Heart left ventricle (tissue), 16 donors: ENCODE measurements around the gene LMTK2. TPM values are rescaled to one million over a fixed set of nuclear protein-coding genes. Genes with fewer than 3 reads are reported as not detected.
A peak's percentile ranks its signal among the peaks of the same experiment; 100 is the strongest.

Source experiments
- ATAC-seq, 4 donors: fragments of 200-7000 bp; cut with Tn5 transposase; one replicate each; pipeline ENCODE4 v1.9.1; 2020 to 2022; ENCODE audit warnings: moderate library complexity in 4 of 4, mild to moderate bottlenecking in 3 of 4, moderate number of reproducible peaks in 1 of 4
- DNase-seq, 5 donors: peaks; one replicate each; pipeline ENCODE4 v3.0.0-alpha.2; 2020
- H3K27ac ChIP-seq, 12 donors: fragments of 200-600 bp; sonication (generic) in 4 of 12; one replicate each; pipeline versions ENCODE4 v1.5.0 to v1.8.0; 2016 to 2022; ENCODE audit warnings: mild to moderate bottlenecking in 2 of 12
- H3K27me3 ChIP-seq, 9 donors: fragments of 200-600 bp; sonication (generic) in 2 of 9; one replicate each; pipeline versions ENCODE4 v1.5.1 to v1.8.0; 2016 to 2022; ENCODE audit warnings: mild to moderate bottlenecking in 3 of 9
- H3K36me3 ChIP-seq, 9 donors: fragments of 200-600 bp; sonication (generic) in 2 of 9; one replicate each; pipeline versions ENCODE4 v1.5.0 to v1.8.0; 2018 to 2022; ENCODE audit warnings: mild to moderate bottlenecking in 2 of 9
- H3K4me1 ChIP-seq, 12 donors: fragments of 200-600 bp; sonication (generic) in 4 of 12; one replicate each; pipeline versions ENCODE4 v1.5.0 to v1.8.0; 2016 to 2022; ENCODE audit warnings: mild to moderate bottlenecking in 3 of 12
- H3K4me3 ChIP-seq, 12 donors: fragments of 200-600 bp; sonication (generic) in 4 of 12; one replicate each; pipeline versions ENCODE4 v1.5.0 to v1.8.0; 2017 to 2022; ENCODE audit warnings: mild to moderate bottlenecking in 9 of 12, moderate library complexity in 4 of 12
- H3K9me3 ChIP-seq, 12 donors: fragments of 200-600 bp; sonication (generic) in 4 of 12; one replicate each; pipeline versions ENCODE4 v1.5.0 to v1.8.0; 2016 to 2022; ENCODE audit warnings: mild to moderate bottlenecking in 1 of 12
- CTCF ChIP-seq, 12 donors: fragments of 200-600 bp; sonication (generic) in 4 of 12; IDR thresholded peaks; one replicate each; pipeline versions ENCODE4 v1.5.0 to v1.8.0; 2018 to 2022; ENCODE audit warnings: antibody characterized with exemption in 12 of 12, mild to moderate bottlenecking in 5 of 12
- POLR2A ChIP-seq, 2 donors: fragments of 450-650 bp; IDR thresholded peaks; one replicate each; pipeline ENCODE4 v1.6.1; 2017; ENCODE audit warnings: antibody characterized with exemption in 2 of 2, mild to moderate bottlenecking in 2 of 2, moderate library complexity in 2 of 2
- whole genome bisulfite sequencing, 4 donors: extraction: QIAGEN DNeasy Blood & Tissue Kit in 2 of 4; methylation state at CpG; one replicate each; pipeline versions ENCODE4 v1.1.5 to v1.1.7; 2013 to 2018; 5-methylcytosine and 5-hydroxymethylcytosine counted together
- intact Hi-C, 10 donors: fragments of 100-400 bp; cut with DNase I; formaldehyde crosslinking; loops; one replicate each; pipeline versions ENCODE4 v1.11.1 to v1.14.2; 2022
- polyA plus RNA-seq, 2 donors: library from polyadenylated mRNA; stranded (reverse); fragments of 200-250 nt; gene quantifications; one replicate each; pipeline ENCODE4 v1.2.3, GENCODE V29; 2013
- total RNA-seq, 9 donors: library from RNA; depleted of rRNA in 2 of 9; stranded (reverse); fragments of >200 nt in 2 of 9; fragmentation: NEBNext Ultra II Directional in 3 of 9; extraction: Animal tissue kit (Norgen Biotek cat#: 25700) in 3 of 9; gene quantifications; one replicate each; pipeline versions ENCODE4 v1.1.0 to v1.2.4, GENCODE V29; 2016 to 2023
- donor health status: ischemic (EF 13 %, LVEDD 7.1; RV severe dilation, severe dysfunction).
- donor health status: healthy with polysubstance abuse.
- donor health status: DM: no; HTN: yes; CAD: no.
- donor health status: DM: no; HTN: no; CAD: no.
- donor health status: ischemic (EF 25% LVEDD 6.9; RV normal size, moderate dysfunction).
- donor health status: ischemic (EF 25% LVEDD 5.7; RV mildly dilated, moderate dysfunction).
- donor health status: healthy.
- donor health status: DM: yes; HTN: yes; CAD: no.
- donor health status: ischemic (EF 35%, LVEDD 5.7; RV mildly dilated, moderate dysfunction).
- donor health status: nonischemic (EF 11% LVEDD 7.7; RV severe dilation, severe dysfunction).
- donor health status: DM: yes; HTN: yes; CAD: no.
- donor health status: PGD.
- donor health status: ischemic (EF 29% LVEDD 5.4; RV normal size, mild dysfunction).
- donor health status: nonischemic (EF 23%, LVEDD 6.1; RV moderate dilation, normal function).

The LMTK2 gene
- total and polyA plus RNA-seq, 11 donors, result 6.3 to 58.3 (median 27.3) TPM

- H3K27me3 ChIP-seq, result no peaks in the 10 kb centered on the region
- H3K27ac ChIP-seq, result no peak overlapping the region
- no peaks in the 10 kb centered on the region for H3K4me1 ChIP-seq
- TF ChIP-seq CTCF (IDR thresholded peaks at IDR 0.05) (no peak), POLR2A (IDR thresholded peaks at IDR 0.05) (no peak)
- no peak overlapping the region for H3K4me3 ChIP-seq
- intact Hi-C loops, result no loop called here
- no peak for ATAC-seq
- H3K36me3 ChIP-seq, result peaks cover 0 to 87% (median 60%) of the 10 kb centered on the region in 9 donors
- DNase-seq, result no peak
- 90 to 95% (median 93%) methylated on average over 15 to 25 of the region's 25 CpGs for WGBS, 4 donors
- no peaks in the 10 kb centered on the region for H3K9me3 ChIP-seq
Measured at GRCh38 chr7:98236355-98237185, 129.9 kb downstream of the LMTK2 start.

DNA sequence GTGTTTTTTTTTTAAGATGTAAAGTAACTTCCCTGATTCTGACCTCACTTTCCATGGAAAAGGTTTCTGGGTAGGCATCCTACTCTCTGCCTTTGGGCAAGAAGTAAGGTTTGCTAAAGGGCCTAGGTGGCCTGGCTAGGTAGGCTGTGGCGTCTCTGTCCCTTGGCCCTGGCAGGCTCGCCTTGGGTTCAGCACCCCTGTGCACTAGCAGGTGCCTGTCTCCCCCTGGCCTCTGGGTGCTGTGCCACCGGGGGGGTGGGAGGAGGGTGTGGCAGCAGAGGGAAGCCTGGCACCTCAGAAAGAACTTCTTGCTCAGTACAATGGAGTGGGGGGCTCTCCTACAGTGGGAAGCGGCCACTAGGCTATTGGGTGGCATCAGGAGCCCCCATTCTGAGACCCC lies 131.4 kb downstream of the LMTK2 start:
- intact Hi-C loops, result no loop called here
- 93 to 100% (median 95%) methylated on average over 2 to 4 of the region's 4 CpGs for WGBS, 4 donors
- peaks cover 0 to 80% (median 54%) of the 10 kb centered on the region in 9 donors for H3K36me3 ChIP-seq

DNA sequence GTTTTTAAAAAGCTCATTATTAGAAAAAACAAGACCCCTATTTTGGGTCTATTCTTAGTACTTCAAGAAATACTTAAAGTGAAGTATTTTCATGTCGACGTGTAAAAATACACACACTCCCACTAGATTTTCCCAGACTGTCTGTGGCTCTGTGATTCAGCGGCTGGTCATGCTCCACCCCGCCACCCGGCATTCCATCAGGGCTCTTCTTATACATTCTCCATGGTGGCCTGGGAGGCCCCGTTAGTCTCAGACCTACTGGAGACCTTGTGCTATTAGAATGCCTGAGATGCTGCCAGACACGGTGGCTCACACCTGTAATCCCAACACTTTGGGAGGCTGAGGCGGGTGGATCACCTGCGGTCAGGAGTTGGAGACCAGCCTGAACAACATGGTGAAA lies 132.3 kb downstream of the LMTK2 start:
- peaks cover 0 to 80% (median 53%) of the 10 kb centered on the region in 9 donors for H3K36me3 ChIP-seq
- no peak overlapping the region for H3K4me3 ChIP-seq
- no peaks in the 10 kb centered on the region for H3K4me1 ChIP-seq
- WGBS, 4 donors, result 94 to 96% (median 95%) methylated on average over 9 of the region's 9 CpGs
- no peaks in the 10 kb centered on the region for H3K9me3 ChIP-seq
- DNase-seq, result no peak
- no peaks in the 10 kb centered on the region for H3K27me3 ChIP-seq
- no peak for TF ChIP-seq POLR2A (IDR thresholded peaks at IDR 0.05)
- no peak overlapping the region for H3K27ac ChIP-seq
- intact Hi-C loops, result no loop called here
- no peak for ATAC-seq

More for the DNA sequence above, 131.4 kb downstream of the LMTK2 start:
- Histone ChIP-seq H3K27me3 (no peaks in the 10 kb centered on the region), H3K4me1 (no peaks in the 10 kb centered on the region), H3K27ac (no peak overlapping the region), H3K9me3 (no peaks in the 10 kb centered on the region), H3K4me3 (no peak overlapping the region)
- no peak for TF ChIP-seq POLR2A (IDR thresholded peaks at IDR 0.05)
- no peak for TF ChIP-seq CTCF (IDR thresholded peaks at IDR 0.05)
- DNase-seq, result no peak
- no peak for ATAC-seq

DNA sequence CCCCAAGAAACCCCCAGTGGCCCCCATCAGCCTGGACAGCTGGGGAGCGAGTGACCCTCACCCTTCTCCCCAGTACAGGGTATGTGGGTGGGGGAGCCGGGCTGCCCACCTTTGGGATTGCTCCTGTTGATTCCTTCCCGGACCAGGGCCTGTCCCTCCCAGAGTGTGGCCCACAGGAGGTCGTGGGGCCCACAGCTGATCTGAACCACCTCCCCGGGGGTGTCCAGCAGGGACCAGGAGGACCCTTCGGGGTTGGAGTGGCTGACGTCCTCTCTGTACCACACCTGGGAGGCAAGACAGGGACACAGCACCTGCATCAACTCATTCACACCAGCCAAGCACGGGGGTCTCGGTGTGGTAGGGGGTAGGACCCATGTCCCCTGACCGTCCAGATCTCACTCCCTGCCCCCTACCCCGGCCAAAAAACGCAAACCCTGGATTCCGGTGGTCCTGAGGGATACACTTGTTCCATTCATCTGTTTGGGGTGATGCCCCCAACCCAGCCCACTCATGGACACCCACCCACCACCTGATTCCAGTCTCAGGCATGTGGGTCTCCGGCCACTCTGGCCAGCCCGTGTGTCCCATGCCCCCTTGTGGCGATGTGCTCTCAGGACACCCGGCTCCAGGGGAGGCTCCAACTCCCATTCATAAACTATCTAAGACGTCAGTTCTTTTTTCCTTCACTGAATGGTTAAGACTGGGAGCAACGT lies 134.5 kb downstream of the LMTK2 start:
- DNase-seq (peak in 1 of 5 donors; percentile 56), ATAC-seq (peak in 3 of 4 donors; percentile 40 to 62 (median 56))
- WGBS, 4 donors, result 63 to 69% (median 68%) methylated on average over 14 to 19 of the region's 19 CpGs
- no peak overlapping the region for H3K4me3 ChIP-seq
- peaks cover 0 to 12% (median 4%) of the 10 kb centered on the region in 12 donors for H3K4me1 ChIP-seq
- H3K36me3 ChIP-seq, result peaks cover 0 to 78% (median 52%) of the 10 kb centered on the region in 9 donors
- H3K9me3 ChIP-seq, result no peaks in the 10 kb centered on the region
- intact Hi-C loops, result loop anchor here in 5 of 10 donors (2.0 to 10.0 kb wide), 4 partner anchors 136 to 220 kb away; partner anchors contain the start of gene LMTK2 (in 1 of the 5)
- peak; percentile 55 to 80 (median 68) for TF ChIP-seq CTCF (IDR thresholded peaks at IDR 0.05)
- no peak for TF ChIP-seq POLR2A (IDR thresholded peaks at IDR 0.05)
- no peak overlapping the region for H3K27ac ChIP-seq
- H3K27me3 ChIP-seq, result no peaks in the 10 kb centered on the region
